Left lung (tissue), 10 donors: ENCODE data around the gene PLA2G6. TPM values are rescaled to one million over a fixed set of nuclear protein-coding genes. Genes with fewer than 3 reads are reported as not detected.

Experiments used
- ATAC-seq: fragments of 200-7000 bp; cut with Tn5 transposase; one replicate; pipeline ENCODE4 v1.9.1; 2020; ENCODE audit warnings: moderate library complexity
- DNase-seq, 4 donors: peaks; one replicate each; pipeline ENCODE4 v3.0.0-alpha.2; 2013 to 2020
- H3K27ac ChIP-seq, 2 donors: fragments of 200-600 bp; sonication (generic) in 1 of 2; one replicate each; pipeline versions ENCODE4 v1.5.0 to v1.8.0; 2020 to 2021
- H3K27me3 ChIP-seq, 2 donors: fragments of 200-600 bp; sonication (generic) in 1 of 2; one replicate each; pipeline versions ENCODE4 v1.5.0 to v1.8.0; 2020 to 2021
- H3K36me3 ChIP-seq, 2 donors: fragments of 200-600 bp; sonication (generic) in 1 of 2; one replicate each; pipeline versions ENCODE4 v1.5.0 to v1.8.0; 2020 to 2021
- H3K4me1 ChIP-seq, 2 donors: fragments of 200-600 bp; one replicate each; pipeline ENCODE4 v1.8.0; 2021
- H3K4me3 ChIP-seq, 2 donors: fragments of 200-600 bp; sonication (generic) in 1 of 2; one replicate each; pipeline versions ENCODE4 v1.5.0 to v1.8.0; 2020 to 2021; ENCODE audit warnings: mild to moderate bottlenecking in 1 of 2
- H3K9me3 ChIP-seq, 2 donors: fragments of 200-600 bp; sonication (generic) in 1 of 2; one replicate each; pipeline versions ENCODE4 v1.5.0 to v1.8.0; 2020 to 2021
- CTCF ChIP-seq, 2 donors: fragments of 200-600 bp; sonication (generic) in 1 of 2; IDR thresholded peaks; one replicate each; pipeline versions ENCODE4 v1.5.0 to v1.8.0; 2021; ENCODE audit warnings: antibody characterized with exemption in 2 of 2
- intact Hi-C, 2 donors: fragments of 100-400 bp; cut with DNase I; formaldehyde crosslinking; loops; one replicate each; pipeline versions ENCODE4 v1.11.2 to v1.14.2; 2022
- polyA plus RNA-seq, 6 donors: library from polyadenylated mRNA; unstranded; fragments of 120-200 nt; gene quantifications; one replicate each; pipeline ENCODE4 v1.2.1, GENCODE V29; 2013; ENCODE audit not compliant: insufficient read length in 6 of 6
- total RNA-seq, 2 donors: library from RNA; stranded (reverse); fragmentation: NEBNext Ultra II Directional; extraction: Animal tissue kit (Norgen Biotek cat#: 25700); gene quantifications; one replicate each; pipeline ENCODE4 v1.2.1, GENCODE V29; 2021
- donor health status: DM: no; HTN: yes; CAD: no.
- donor health status: DM: no; HTN: no; CAD: no.

The PLA2G6 gene
- total and polyA plus RNA-seq, 8 donors = 29.8 to 44.1 (median 35.7) TPM

GRCh38 chr22:38066381-38067027, 115.1 kb downstream of the PLA2G6 start:
- Histone ChIP-seq H3K9me3 (no peaks in the 10 kb centered on the region), H3K36me3 (peaks cover 0 to 88% of the 10 kb centered on the region in 2 donors), H3K27me3 (no peaks in the 10 kb centered on the region), H3K4me1 (peaks cover 0 to 17% of the 10 kb centered on the region in 2 donors), H3K27ac (no peak overlapping the region), H3K4me3 (no peak overlapping the region)
- intact Hi-C loops = no loop called here
- ATAC-seq = no peak
- DNase-seq = peak in 1 of 4 donors; percentile 66
- no peak for TF ChIP-seq CTCF (IDR thresholded peaks at IDR 0.05)

- no peaks in the 10 kb centered on the region for H3K9me3 ChIP-seq
- peaks cover 0 to 17% of the 10 kb centered on the region in 2 donors for H3K4me1 ChIP-seq
- intact Hi-C loops = no loop called here
- H3K27me3 ChIP-seq = no peaks in the 10 kb centered on the region
- H3K27ac ChIP-seq = no peak overlapping the region
- peaks cover 0 to 88% of the 10 kb centered on the region in 2 donors for H3K36me3 ChIP-seq
- no peak for TF ChIP-seq CTCF (IDR thresholded peaks at IDR 0.05)
- no peak overlapping the region for H3K4me3 ChIP-seq
- DNase-seq (peak in 1 of 4 donors; percentile 61), ATAC-seq (no peak)
Observed at GRCh38 chr22:38065539-38065938, 116.1 kb downstream of the PLA2G6 start.

GRCh38 chr22:38062791-38063190, 118.8 kb downstream of the PLA2G6 start:
- Histone ChIP-seq H3K36me3 (peaks cover 0 to 77% of the 10 kb centered on the region in 2 donors), H3K4me1 (peaks cover 0 to 17% of the 10 kb centered on the region in 2 donors), H3K27me3 (no peaks in the 10 kb centered on the region), H3K27ac (peak overlapping the region; percentile 33 to 70), H3K4me3 (no peak overlapping the region), H3K9me3 (no peaks in the 10 kb centered on the region)
- ATAC-seq = peak; percentile 43
- DNase-seq = no peak
- TF ChIP-seq CTCF (IDR thresholded peaks at IDR 0.05) = no peak
- intact Hi-C loops = no loop called here

Other genes starting within 250 kb of the PLA2G6 start
- gene C22orf23, start 228.2 kb downstream of the PLA2G6 start, total RNA-seq = under 1 TPM; 0.26 to 0.65 TPM
- gene C22orf23, start 228.2 kb downstream of the PLA2G6 start, polyA plus RNA-seq = 1 to 10 TPM; 3.6 to 7.2 (median 4.6) TPM
- 10 to 100 TPM; 58.3 to 64.9 TPM for gene POLR2F, start 228.1 kb downstream of the PLA2G6 start, total RNA-seq
- gene POLR2F, start 228.1 kb downstream of the PLA2G6 start, polyA plus RNA-seq = 10 to 100 TPM; 49.2 to 66.0 (median 60.2) TPM
- not detected for gene SOX10, start 197.3 kb downstream of the PLA2G6 start, total RNA-seq
- gene SOX10, start 197.3 kb downstream of the PLA2G6 start, polyA plus RNA-seq = 1 to 10 TPM in 1 of 6 donors, under 1 TPM in 5; 0.41 to 1.0 (median 0.83) TPM
- 10 to 100 TPM; 30.9 to 39.5 TPM for gene PICK1, start 124.4 kb downstream of the PLA2G6 start, total RNA-seq
- gene PICK1, start 124.4 kb downstream of the PLA2G6 start, polyA plus RNA-seq = 10 to 100 TPM; 22.8 to 33.1 (median 27.8) TPM
- gene SLC16A8, start 97.6 kb downstream of the PLA2G6 start, total RNA-seq = under 1 TPM; 0.38 to 0.45 TPM
- gene SLC16A8, start 97.6 kb downstream of the PLA2G6 start, polyA plus RNA-seq = 1 to 10 TPM in 5 of 6 donors, under 1 TPM in 1; 0.94 to 2.1 (median 1.5) TPM
- gene BAIAP2L2, start 71.1 kb downstream of the PLA2G6 start, total RNA-seq = under 1 TPM; 0.34 to 0.35 TPM
- gene BAIAP2L2, start 71.1 kb downstream of the PLA2G6 start, polyA plus RNA-seq = 1 to 10 TPM in 4 of 6 donors, under 1 TPM in 2; 0.66 to 1.5 (median 1.1) TPM
- 10 to 100 TPM; 12.1 to 17.1 TPM for gene MAFF, start 20.2 kb upstream of the PLA2G6 start, total RNA-seq
- 10 to 100 TPM in 2 of 6 donors, 1 to 10 TPM in 4; 7.0 to 16.8 (median 8.4) TPM for gene MAFF, start 20.2 kb upstream of the PLA2G6 start, polyA plus RNA-seq
- gene TMEM184B, start 91.2 kb upstream of the PLA2G6 start, total RNA-seq = 10 to 100 TPM; 84.5 to 98.3 TPM
- gene TMEM184B, start 91.2 kb upstream of the PLA2G6 start, polyA plus RNA-seq = 10 to 100 TPM; 33.7 to 43.8 (median 38.0) TPM
- 100 to 1,000 TPM in 1 of 2 donors, 10 to 100 TPM in 1; 95.3 to 123 TPM for gene CSNK1E, start 135.6 kb upstream of the PLA2G6 start, total RNA-seq
- gene CSNK1E, start 135.6 kb upstream of the PLA2G6 start, polyA plus RNA-seq = 100 to 1,000 TPM; 161 to 209 (median 192) TPM